H1 (cell line): ENCODE data around the gene TNP2. TPM values are rescaled to one million over a fixed set of nuclear protein-coding genes. Genes with fewer than 3 reads are reported as not detected.

Experiments used
- TBP ChIP-seq: IDR thresholded peaks from 2 replicates; pipeline ENCODE4 v1.6.1; 2011; ENCODE audit warnings: low read depth, low read length, improper control_type of control experiment
- TEAD4 ChIP-seq: IDR thresholded peaks from 2 replicates; pipeline ENCODE4 v1.6.1; 2012; ENCODE audit warnings: low read depth, low read length, inconsistent platforms, mixed read lengths
- polyA plus RNA-seq, 7 experiments: library from polyadenylated mRNA; depleted of rRNA in 3 of 7; stranded (reverse) in 5 of 7; unstranded in 2 of 7; fragments of >200 nt in 5 of 7; fragments of 200-250 nt in 2 of 7; gene quantifications; 1 replicate in 5 of 7; 2 replicates in 1 of 7; 4 replicates in 1 of 7; pipeline versions ENCODE4 v1.2.1 to v1.2.3, GENCODE V29; 2011 to 2013; ENCODE audit warnings: missing spikeins in 2 of 7, mixed read lengths in 2 of 7
- total RNA-seq: library from RNA; stranded (reverse); fragmentation: NEBNext Ultra II Directional; extraction: Animal tissue kit (Norgen Biotek cat#: 25700); gene quantifications from 2 replicates; pipeline ENCODE4 v1.2.1, GENCODE V29; 2021

Gene TNP2
- total and polyA plus RNA-seq, 2 of the 8 experiments (the other 6 are each of a cell fraction or from before 2014, with no cell fraction given): not detected

DNA sequence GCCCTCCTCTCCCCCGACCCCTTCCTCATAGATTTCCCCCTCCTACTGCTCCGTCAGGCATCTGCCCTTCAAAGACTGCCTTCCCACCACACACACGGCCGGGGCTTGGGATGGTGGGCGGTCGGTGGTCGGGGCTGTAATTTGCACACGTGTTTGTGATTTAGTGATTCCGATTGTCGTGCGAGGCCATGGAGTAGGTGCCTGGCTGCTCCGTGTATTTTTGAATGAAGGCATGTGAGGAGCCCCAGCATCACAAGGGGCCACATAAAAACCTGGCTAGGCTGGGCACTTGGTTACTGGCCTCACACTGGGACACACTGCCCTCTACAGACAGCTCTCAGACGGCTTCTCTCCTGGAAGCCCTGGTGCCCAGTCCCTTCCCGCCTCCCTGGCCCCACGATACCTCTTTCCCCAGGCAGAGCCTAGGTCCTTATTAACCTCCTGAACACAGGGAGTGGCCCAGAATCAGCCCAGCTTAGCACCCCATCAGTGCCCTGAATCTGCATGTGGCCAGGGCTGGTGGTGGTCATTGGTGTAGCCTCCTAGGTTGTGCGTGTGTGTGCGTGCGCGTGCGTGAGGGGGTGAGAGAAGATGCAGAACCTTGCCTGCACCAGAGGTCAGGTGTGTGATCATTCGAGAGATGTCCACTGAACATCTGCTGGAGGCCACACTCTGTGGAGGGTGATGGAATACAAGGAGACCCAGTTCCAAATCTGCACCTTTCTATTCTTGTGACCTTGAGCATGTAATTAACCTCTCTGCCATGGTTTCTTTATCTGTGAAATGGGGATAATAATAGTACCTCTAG lies 11.8 kb downstream of the TNP2 start (continued):
- TF ChIP-seq TEAD4 (no peak), TBP (no peak)
